GM10248 (cell line): ENCODE results near the gene CACNA1H.
"Not testable (repeated sequence)": the region's sequence is repeated elsewhere in the genome, so short reads cannot be mapped to it uniquely, and the experiment has no call there.

Experiments
- CTCF ChIA-PET: fragments of 300-600 bp; sonication (Branson Sonifier 250); formaldehyde crosslinking; extraction: SDS; loops from one replicate; lab custom pipeline; 2021; ENCODE audit warnings: antibody characterized with exemption; lab: Yijun Ruan, JAX
- POLR2A ChIA-PET: fragments of 350-650 bp; sonication (Branson Sonifier 250); formaldehyde crosslinking; extraction: SDS; loops from one replicate; lab custom pipeline; 2020; ENCODE audit warnings: antibody characterized with exemption; lab: Yijun Ruan, JAX
- DNase-seq: peaks from one replicate; pipeline ENCODE4 v3.0.0; 2012; ENCODE audit errors: extremely low spot score
- TF ChIP-seq, protein P1 (sequence below): IDR thresholded peaks from 2 replicates; pipeline ENCODE4 v1.5.1; 2012; ENCODE audit warnings: mild to moderate bottlenecking, low read depth; ENCODE audit errors: extremely low read depth, missing control alignments, control extremely low read depth

Gene CACNA1H

DNA sequence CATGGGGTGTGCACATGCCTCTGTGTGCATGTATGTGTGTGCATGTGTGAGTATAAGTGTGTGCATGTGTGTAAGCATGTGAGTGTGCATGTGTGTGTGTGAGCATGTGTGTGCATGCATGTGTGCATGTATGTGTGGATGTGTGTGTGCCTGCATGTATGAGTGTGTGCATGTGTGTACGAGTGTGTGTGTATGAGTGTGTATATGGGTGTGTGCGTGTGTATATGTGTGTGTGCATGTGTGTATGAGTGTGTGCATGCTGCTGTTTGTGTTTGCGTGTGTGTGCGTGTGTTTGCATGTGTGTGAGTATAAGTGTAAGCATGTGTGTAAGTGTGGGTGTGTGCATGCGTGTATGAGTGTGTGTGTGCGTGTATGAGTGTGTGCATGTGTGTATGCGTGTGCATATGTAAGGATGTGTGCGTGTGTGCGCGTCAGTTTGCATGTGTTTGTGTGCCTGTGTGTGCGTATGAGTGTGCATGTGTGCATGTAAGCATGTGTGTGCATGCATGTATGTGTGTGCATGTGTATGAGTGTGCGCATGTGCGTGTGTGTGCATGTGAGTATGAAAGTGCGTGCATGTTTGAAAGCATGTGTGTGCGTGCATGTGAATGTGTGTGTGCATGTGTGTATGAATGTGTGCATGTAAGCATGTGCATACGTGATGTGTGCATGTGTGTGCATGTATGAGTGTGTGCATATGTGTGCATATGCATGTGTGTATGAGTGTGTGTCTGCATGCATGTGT, 111.6 kb downstream of the CACNA1H start:
- CTCF ChIA-PET, result no interaction called here
- TF ChIP-seq, protein P1, sequence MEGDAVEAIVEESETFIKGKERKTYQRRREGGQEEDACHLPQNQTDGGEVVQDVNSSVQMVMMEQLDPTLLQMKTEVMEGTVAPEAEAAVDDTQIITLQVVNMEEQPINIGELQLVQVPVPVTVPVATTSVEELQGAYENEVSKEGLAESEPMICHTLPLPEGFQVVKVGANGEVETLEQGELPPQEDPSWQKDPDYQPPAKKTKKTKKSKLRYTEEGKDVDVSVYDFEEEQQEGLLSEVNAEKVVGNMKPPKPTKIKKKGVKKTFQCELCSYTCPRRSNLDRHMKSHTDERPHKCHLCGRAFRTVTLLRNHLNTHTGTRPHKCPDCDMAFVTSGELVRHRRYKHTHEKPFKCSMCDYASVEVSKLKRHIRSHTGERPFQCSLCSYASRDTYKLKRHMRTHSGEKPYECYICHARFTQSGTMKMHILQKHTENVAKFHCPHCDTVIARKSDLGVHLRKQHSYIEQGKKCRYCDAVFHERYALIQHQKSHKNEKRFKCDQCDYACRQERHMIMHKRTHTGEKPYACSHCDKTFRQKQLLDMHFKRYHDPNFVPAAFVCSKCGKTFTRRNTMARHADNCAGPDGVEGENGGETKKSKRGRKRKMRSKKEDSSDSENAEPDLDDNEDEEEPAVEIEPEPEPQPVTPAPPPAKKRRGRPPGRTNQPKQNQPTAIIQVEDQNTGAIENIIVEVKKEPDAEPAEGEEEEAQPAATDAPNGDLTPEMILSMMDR, result no peak
- no peak for DNase-seq
- POLR2A ChIA-PET, result no interaction called here

DNA sequence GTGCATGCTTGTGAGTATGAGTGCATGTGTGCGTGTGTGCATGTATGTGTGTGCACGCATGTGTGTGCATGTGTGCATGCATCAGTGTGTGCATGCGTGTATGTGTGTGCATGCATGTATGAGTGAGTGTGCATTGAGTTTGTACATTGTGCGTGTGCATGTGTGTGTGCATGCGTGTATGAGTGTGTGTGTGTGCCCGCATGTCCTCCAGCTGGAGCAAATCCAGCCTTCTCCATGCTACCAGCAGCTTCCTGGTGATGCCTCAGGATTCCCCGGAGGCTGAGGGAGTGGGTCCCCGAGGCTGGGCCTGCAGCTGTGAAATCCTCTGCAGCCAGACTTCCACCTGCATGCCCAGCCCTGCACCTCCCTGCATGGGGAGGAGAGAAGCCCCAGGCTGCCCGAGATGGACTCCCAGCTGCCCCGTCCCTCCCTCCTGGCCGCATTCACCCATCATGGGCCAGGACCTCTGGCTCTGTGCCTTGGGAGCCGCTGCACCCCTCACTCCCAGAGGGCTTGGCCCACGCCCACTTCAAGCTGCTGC, 112.3 kb downstream of the CACNA1H start:
- no peak for DNase-seq
- TF ChIP-seq, protein P1, result no peak
- CTCF ChIA-PET, result no interaction called here
- POLR2A ChIA-PET, result no interaction called here

DNA sequence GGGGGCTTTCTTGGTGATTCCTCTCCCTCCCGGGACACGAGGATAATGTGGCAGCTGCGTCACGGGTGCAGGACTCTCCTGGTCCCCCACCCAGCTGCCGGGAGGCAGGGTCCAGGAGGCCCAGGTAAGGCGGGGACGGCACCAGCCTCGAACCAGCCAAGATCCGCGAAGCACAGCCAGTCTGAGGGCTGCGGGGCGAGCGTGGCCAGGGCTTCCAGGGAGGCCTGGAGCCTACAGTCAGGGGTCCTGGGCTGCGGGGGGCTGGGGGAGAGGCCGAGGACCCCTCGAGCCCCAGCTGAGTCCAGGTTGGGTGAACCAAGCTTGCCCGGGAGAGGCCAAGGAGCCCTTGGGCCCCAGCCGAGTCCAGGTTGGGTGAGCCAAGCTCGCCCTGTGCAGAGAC, 112.9 kb downstream of the CACNA1H start:
- TF ChIP-seq, protein P1, result no peak
- DNase-seq, result no peak
- ChIA-PET POLR2A (no interaction called here), CTCF (no interaction called here)

DNA sequence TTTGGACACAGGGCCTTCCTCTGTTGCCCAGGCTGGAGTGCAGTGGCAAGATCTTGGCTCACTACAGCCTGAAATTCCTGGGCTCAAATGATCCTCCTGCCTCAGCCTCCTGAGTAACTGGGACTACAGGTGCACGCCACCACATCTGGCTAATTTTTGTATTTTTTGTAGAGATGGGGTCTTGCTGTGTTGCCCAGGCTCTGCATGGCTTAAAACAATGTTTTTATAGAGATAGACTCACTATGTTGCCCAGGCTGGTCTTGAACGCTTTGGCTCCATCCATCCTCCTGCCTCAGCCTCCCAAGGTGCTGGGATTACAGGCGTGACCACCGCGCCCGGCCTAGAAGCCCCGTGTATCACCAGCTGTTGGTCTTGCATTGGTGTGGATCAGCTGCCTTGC, 116.5 kb downstream of the CACNA1H start:
- CTCF ChIA-PET, DNase-seq, POLR2A ChIA-PET: not testable (repeated sequence)

DNA sequence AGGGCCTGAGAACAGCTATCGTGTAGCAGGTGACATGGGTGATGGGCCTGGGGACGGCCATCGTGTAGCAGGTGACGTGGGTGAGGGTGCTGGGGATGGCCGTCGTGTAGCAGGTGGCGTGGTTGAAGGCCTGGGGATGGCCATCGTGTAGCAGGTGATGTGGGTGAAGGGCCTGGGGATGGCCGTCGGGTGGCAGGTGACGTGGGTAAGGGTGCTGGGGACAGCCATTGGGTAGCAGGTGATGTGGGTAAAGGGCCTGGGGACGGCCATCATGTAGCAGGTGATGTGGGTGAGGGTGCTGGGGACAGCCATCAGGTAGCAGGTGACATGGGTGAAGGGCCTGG, 118.4 kb downstream of the CACNA1H start:
- DNase-seq, result no peak
- CTCF ChIA-PET, result no interaction called here
- POLR2A ChIA-PET, result no interaction called here
- TF ChIP-seq, protein P1, result no peak
